GM23338 (cell line): Measurements from ENCODE around the gene ADAM15. TPM values are rescaled to one million over a fixed set of nuclear protein-coding genes. Genes with fewer than 3 reads are reported as not detected.

Experiments used
- ATAC-seq: fragments of 200-7000 bp; cut with Tn5 transposase; 3 replicates; pipeline ENCODE4 v1.9.1; 2020
- DNase-seq: peaks from one replicate; pipeline ENCODE4 v3.0.0-alpha.2; 2015; ENCODE audit warnings: low spot score
- H2AFZ ChIP-seq: fragments of 200-600 bp; sonication (generic); 2 replicates; pipeline ENCODE4 v1.8.0; 2016; ENCODE audit warnings: antibody characterized with exemption, mild to moderate bottlenecking, moderate library complexity
- H3F3A ChIP-seq: fragments of 200-600 bp; sonication (generic); replicated peaks from 2 replicates; pipeline ENCODE4 v1.8.0; 2017; ENCODE audit warnings: antibody characterized with exemption, mixed run types, low read depth
- H3K27ac ChIP-seq: fragments of 200-600 bp; sonication (generic); 2 replicates; pipeline ENCODE4 v1.6.1; 2016; ENCODE audit warnings: low read depth
- H3K27me3 ChIP-seq: fragments of 200-600 bp; sonication (generic); 2 replicates; pipeline ENCODE4 v1.8.0; 2016; ENCODE audit warnings: mild to moderate bottlenecking, mixed run types, moderate library complexity; ENCODE audit not compliant: insufficient read depth
- H3K36me3 ChIP-seq: fragments of 200-600 bp; sonication (generic); 2 replicates; pipeline ENCODE4 v1.8.0; 2016; ENCODE audit warnings: mild to moderate bottlenecking; ENCODE audit not compliant: insufficient read depth
- H3K4me1 ChIP-seq: fragments of 200-600 bp; sonication (generic); 2 replicates; pipeline ENCODE4 v1.8.0; 2016; ENCODE audit warnings: mild to moderate bottlenecking, moderate library complexity; ENCODE audit not compliant: insufficient read depth
- H3K4me2 ChIP-seq: fragments of 200-600 bp; sonication (generic); 2 replicates; pipeline ENCODE4 v1.7.1; 2017; ENCODE audit warnings: mixed run types
- H3K4me3 ChIP-seq: fragments of 200-600 bp; sonication (generic); 2 replicates; pipeline ENCODE4 v1.6.1; 2016; ENCODE audit warnings: mixed run types
- H3K79me2 ChIP-seq: fragments of 200-600 bp; sonication (generic); replicated peaks from 2 replicates; pipeline ENCODE4 v1.8.0; 2017; ENCODE audit warnings: mild to moderate bottlenecking; ENCODE audit not compliant: insufficient read depth
- H3K9me2 ChIP-seq: fragments of 200-600 bp; sonication (generic); 2 replicates; pipeline ENCODE4 v1.8.0; 2017; ENCODE audit not compliant: insufficient read depth
- H4K20me1 ChIP-seq: fragments of 200-600 bp; sonication (generic); replicated peaks from 2 replicates; pipeline ENCODE4 v1.8.0; 2017; ENCODE audit warnings: mild to moderate bottlenecking; ENCODE audit not compliant: insufficient read depth
- H3K27ac Mint-ChIP-seq: 2 replicates; pipeline ENCODE4 v1.8.0; 2020; ENCODE audit warnings: inconsistent platforms, mild to moderate bottlenecking, moderate library complexity, mixed read lengths
- H3K27me3 Mint-ChIP-seq: 3 replicates; pipeline ENCODE4 v1.8.0; 2022; ENCODE audit warnings: low read depth, mild to moderate bottlenecking, moderate library complexity, mixed read lengths, inconsistent platforms; ENCODE audit not compliant: insufficient read depth, poor library complexity
- H3K36me3 Mint-ChIP-seq: 3 replicates; pipeline ENCODE4 v1.8.0; 2021; ENCODE audit warnings: low read depth, mild to moderate bottlenecking, inconsistent platforms, moderate library complexity, mixed read lengths
- H3K4me1 Mint-ChIP-seq: 3 replicates; pipeline ENCODE4 v1.8.0; 2020; ENCODE audit warnings: mild to moderate bottlenecking, inconsistent platforms, mixed read lengths
- H3K4me3 Mint-ChIP-seq: 3 replicates; pipeline ENCODE4 v1.8.0; 2021; ENCODE audit warnings: moderate library complexity, mild to moderate bottlenecking, inconsistent platforms, mixed read lengths
- H3K9me3 Mint-ChIP-seq: 3 replicates; pipeline ENCODE4 v1.8.0; 2020; ENCODE audit warnings: moderate library complexity, mild to moderate bottlenecking, inconsistent platforms, mixed read lengths
- EZH2 ChIP-seq: fragments of 200-600 bp; sonication (generic); IDR thresholded peaks from one replicate; pipeline ENCODE4 v1.8.0; 2017; ENCODE audit warnings: antibody characterized with exemption, mild to moderate bottlenecking, low read depth; ENCODE audit not compliant: unreplicated experiment
- EZH2phosphoT487 ChIP-seq: fragments of 200-600 bp; sonication (generic); IDR thresholded peaks from one replicate; pipeline ENCODE4 v1.8.1; 2018; ENCODE audit warnings: antibody characterized with exemption; ENCODE audit not compliant: unreplicated experiment
- NANOG ChIP-seq: IDR thresholded peaks from 2 replicates; pipeline ENCODE4 v1.6.1; 2016; ENCODE audit warnings: antibody characterized with exemption, borderline replicate concordance
- POLR2AphosphoS5 ChIP-seq: IDR thresholded peaks from 2 replicates; pipeline ENCODE4 v1.6.1; 2016; ENCODE audit warnings: antibody characterized with exemption, low read depth
- ZNF114 ChIP-seq: fragments of 250-450 bp; sonication (Bioruptor Pico); IDR thresholded peaks from 2 replicates; pipeline ENCODE4 v1.5.0; 2020; ENCODE audit warnings: mild to moderate bottlenecking, moderate library complexity
- ZNF331 ChIP-seq: fragments of 250-450 bp; sonication (Bioruptor Pico); IDR thresholded peaks from 2 replicates; pipeline ENCODE4 v1.5.0; 2020; ENCODE audit warnings: low read depth, mild to moderate bottlenecking, moderate library complexity
- polyA plus RNA-seq: library from polyadenylated mRNA; unstranded; fragments of >200 nt; fragmentation: Nextera tagmentation; extraction: Ambion mirVana; gene quantifications from 2 replicates; pipeline ENCODE4 v1.2.1, GENCODE V29; 2016
- total RNA-seq: library from RNA; depleted of rRNA; stranded (reverse); fragments of >200 nt; shearing (Covaris generic); gene quantifications from 2 replicates; pipeline ENCODE4 v1.2.3, GENCODE V29; 2014
- TF ChIP-seq, protein P1 (sequence below), 2 experiments: fragments of 200-600 bp in 1 of 2; sonication (generic) in 1 of 2; conservative IDR thresholded peaks; 2 replicates each; pipeline versions ENCODE4 v1.5.1 to v1.6.1; 2016 to 2017; ENCODE audit warnings: antibody characterized with exemption in 2 of 2, low read depth in 2 of 2, mild to moderate bottlenecking in 2 of 2, moderate library complexity in 1 of 2
- TF ChIP-seq, protein P2 (sequence below): fragments of 250-450 bp; sonication (Bioruptor Pico); IDR thresholded peaks from 2 replicates; pipeline ENCODE4 v1.5.0; 2020; ENCODE audit warnings: mild to moderate bottlenecking, moderate library complexity
- TF ChIP-seq, protein P3 (sequence below): IDR thresholded peaks from 2 replicates; pipeline ENCODE4 v1.6.1; 2016; ENCODE audit warnings: antibody characterized with exemption
- TF ChIP-seq, protein P4 (sequence below): IDR thresholded peaks from one replicate; pipeline ENCODE4 v1.6.1; 2018; ENCODE audit warnings: antibody characterized with exemption; ENCODE audit not compliant: unreplicated experiment

Gene ADAM15
- total and polyA plus RNA-seq, 2 experiments from 2014 or later: 24.2 to 31.1 TPM

DNA sequence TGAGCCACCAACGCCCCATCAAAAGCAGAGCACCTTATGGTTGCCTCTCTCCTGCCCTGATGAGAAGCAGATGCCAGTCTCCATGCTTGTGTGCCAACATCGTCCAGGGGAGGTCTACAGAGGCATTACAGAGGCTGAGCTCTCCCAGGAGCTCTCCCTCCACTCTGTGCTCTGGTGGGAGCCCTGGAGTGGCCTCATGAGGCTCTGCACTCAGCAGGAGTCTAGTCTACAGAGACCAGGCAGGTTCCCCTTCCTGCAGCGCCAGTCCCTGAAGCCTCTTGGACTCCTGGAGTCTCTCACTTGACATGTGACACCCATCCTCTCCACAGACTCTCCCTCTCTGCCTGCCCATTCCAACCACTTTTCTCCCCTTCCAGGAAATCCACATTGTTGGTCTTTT, 14.1 kb upstream of the ADAM15 start:
- H3K4me1 ChIP-seq: no peaks in the 10 kb centered on the region
- no peaks in the 10 kb centered on the region for H3K36me3 ChIP-seq
- H3K36me3 Mint-ChIP-seq: no peaks in the 10 kb centered on the region
- H3K27ac ChIP-seq: no peak overlapping the region
- no peak overlapping the region for H2AFZ ChIP-seq
- H3K4me3 Mint-ChIP-seq: no peak overlapping the region
- no peaks in the 10 kb centered on the region for H3K9me3 Mint-ChIP-seq
- TF ChIP-seq, protein P1, sequence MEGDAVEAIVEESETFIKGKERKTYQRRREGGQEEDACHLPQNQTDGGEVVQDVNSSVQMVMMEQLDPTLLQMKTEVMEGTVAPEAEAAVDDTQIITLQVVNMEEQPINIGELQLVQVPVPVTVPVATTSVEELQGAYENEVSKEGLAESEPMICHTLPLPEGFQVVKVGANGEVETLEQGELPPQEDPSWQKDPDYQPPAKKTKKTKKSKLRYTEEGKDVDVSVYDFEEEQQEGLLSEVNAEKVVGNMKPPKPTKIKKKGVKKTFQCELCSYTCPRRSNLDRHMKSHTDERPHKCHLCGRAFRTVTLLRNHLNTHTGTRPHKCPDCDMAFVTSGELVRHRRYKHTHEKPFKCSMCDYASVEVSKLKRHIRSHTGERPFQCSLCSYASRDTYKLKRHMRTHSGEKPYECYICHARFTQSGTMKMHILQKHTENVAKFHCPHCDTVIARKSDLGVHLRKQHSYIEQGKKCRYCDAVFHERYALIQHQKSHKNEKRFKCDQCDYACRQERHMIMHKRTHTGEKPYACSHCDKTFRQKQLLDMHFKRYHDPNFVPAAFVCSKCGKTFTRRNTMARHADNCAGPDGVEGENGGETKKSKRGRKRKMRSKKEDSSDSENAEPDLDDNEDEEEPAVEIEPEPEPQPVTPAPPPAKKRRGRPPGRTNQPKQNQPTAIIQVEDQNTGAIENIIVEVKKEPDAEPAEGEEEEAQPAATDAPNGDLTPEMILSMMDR (conservative IDR thresholded peaks at IDR 0.05; ENCODE audit: low read depth in 2 of 2): no peak
- TF ChIP-seq POLR2AphosphoS5: no peak
- TF ChIP-seq EZH2phosphoT487: no peak
- TF ChIP-seq, protein P2, sequence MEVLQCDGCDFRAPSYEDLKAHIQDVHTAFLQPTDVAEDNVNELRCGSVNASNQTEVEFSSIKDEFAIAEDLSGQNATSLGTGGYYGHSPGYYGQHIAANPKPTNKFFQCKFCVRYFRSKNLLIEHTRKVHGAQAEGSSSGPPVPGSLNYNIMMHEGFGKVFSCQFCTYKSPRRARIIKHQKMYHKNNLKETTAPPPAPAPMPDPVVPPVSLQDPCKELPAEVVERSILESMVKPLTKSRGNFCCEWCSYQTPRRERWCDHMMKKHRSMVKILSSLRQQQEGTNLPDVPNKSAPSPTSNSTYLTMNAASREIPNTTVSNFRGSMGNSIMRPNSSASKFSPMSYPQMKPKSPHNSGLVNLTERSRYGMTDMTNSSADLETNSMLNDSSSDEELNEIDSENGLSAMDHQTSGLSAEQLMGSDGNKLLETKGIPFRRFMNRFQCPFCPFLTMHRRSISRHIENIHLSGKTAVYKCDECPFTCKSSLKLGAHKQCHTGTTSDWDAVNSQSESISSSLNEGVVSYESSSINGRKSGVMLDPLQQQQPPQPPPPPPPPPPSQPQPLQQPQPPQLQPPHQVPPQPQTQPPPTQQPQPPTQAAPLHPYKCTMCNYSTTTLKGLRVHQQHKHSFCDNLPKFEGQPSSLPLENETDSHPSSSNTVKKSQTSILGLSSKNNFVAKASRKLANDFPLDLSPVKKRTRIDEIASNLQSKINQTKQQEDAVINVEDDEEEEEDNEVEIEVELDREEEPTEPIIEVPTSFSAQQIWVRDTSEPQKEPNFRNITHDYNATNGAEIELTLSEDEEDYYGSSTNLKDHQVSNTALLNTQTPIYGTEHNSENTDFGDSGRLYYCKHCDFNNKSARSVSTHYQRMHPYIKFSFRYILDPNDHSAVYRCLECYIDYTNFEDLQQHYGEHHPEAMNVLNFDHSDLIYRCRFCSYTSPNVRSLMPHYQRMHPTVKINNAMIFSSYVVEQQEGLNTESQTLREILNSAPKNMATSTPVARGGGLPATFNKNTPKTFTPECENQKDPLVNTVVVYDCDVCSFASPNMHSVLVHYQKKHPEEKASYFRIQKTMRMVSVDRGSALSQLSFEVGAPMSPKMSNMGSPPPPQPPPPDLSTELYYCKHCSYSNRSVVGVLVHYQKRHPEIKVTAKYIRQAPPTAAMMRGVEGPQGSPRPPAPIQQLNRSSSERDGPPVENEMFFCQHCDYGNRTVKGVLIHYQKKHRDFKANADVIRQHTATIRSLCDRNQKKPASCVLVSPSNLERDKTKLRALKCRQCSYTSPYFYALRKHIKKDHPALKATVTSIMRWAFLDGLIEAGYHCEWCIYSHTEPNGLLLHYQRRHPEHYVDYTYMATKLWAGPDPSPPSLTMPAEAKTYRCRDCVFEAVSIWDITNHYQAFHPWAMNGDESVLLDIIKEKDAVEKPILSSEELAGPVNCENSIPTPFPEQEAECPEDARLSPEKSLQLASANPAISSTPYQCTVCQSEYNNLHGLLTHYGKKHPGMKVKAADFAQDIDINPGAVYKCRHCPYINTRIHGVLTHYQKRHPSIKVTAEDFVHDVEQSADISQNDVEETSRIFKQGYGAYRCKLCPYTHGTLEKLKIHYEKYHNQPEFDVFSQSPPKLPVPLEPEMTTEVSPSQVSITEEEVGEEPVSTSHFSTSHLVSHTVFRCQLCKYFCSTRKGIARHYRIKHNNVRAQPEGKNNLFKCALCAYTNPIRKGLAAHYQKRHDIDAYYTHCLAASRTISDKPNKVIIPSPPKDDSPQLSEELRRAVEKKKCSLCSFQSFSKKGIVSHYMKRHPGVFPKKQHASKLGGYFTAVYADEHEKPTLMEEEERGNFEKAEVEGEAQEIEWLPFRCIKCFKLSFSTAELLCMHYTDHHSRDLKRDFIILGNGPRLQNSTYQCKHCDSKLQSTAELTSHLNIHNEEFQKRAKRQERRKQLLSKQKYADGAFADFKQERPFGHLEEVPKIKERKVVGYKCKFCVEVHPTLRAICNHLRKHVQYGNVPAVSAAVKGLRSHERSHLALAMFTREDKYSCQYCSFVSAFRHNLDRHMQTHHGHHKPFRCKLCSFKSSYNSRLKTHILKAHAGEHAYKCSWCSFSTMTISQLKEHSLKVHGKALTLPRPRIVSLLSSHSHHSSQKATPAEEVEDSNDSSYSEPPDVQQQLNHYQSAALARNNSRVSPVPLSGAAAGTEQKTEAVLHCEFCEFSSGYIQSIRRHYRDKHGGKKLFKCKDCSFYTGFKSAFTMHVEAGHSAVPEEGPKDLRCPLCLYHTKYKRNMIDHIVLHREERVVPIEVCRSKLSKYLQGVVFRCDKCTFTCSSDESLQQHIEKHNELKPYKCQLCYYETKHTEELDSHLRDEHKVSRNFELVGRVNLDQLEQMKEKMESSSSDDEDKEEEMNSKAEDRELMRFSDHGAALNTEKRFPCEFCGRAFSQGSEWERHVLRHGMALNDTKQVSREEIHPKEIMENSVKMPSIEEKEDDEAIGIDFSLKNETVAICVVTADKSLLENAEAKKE (CRISPR knock-in tag): no peak
- TF ChIP-seq, protein P3, sequence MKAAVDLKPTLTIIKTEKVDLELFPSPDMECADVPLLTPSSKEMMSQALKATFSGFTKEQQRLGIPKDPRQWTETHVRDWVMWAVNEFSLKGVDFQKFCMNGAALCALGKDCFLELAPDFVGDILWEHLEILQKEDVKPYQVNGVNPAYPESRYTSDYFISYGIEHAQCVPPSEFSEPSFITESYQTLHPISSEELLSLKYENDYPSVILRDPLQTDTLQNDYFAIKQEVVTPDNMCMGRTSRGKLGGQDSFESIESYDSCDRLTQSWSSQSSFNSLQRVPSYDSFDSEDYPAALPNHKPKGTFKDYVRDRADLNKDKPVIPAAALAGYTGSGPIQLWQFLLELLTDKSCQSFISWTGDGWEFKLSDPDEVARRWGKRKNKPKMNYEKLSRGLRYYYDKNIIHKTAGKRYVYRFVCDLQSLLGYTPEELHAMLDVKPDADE: no peak
- TF ChIP-seq ZNF331 (CRISPR knock-in tag): no peak
- no peak for TF ChIP-seq EZH2
- TF ChIP-seq ZNF114 (CRISPR knock-in tag): no peak
- no peak for TF ChIP-seq NANOG
- TF ChIP-seq, protein P4, sequence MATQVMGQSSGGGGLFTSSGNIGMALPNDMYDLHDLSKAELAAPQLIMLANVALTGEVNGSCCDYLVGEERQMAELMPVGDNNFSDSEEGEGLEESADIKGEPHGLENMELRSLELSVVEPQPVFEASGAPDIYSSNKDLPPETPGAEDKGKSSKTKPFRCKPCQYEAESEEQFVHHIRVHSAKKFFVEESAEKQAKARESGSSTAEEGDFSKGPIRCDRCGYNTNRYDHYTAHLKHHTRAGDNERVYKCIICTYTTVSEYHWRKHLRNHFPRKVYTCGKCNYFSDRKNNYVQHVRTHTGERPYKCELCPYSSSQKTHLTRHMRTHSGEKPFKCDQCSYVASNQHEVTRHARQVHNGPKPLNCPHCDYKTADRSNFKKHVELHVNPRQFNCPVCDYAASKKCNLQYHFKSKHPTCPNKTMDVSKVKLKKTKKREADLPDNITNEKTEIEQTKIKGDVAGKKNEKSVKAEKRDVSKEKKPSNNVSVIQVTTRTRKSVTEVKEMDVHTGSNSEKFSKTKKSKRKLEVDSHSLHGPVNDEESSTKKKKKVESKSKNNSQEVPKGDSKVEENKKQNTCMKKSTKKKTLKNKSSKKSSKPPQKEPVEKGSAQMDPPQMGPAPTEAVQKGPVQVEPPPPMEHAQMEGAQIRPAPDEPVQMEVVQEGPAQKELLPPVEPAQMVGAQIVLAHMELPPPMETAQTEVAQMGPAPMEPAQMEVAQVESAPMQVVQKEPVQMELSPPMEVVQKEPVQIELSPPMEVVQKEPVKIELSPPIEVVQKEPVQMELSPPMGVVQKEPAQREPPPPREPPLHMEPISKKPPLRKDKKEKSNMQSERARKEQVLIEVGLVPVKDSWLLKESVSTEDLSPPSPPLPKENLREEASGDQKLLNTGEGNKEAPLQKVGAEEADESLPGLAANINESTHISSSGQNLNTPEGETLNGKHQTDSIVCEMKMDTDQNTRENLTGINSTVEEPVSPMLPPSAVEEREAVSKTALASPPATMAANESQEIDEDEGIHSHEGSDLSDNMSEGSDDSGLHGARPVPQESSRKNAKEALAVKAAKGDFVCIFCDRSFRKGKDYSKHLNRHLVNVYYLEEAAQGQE: no peak
- no peaks in the 10 kb centered on the region for H3K9me2 ChIP-seq
- DNase-seq: no peak
- no peak overlapping the region for H3K4me3 ChIP-seq
- H4K20me1 ChIP-seq: no peaks in the 10 kb centered on the region
- H3F3A ChIP-seq: no peaks in the 10 kb centered on the region
- no peaks in the 10 kb centered on the region for H3K79me2 ChIP-seq
- no peak overlapping the region; the same call in 1 of the 2 replicates for H3K27ac Mint-ChIP-seq
- H3K27me3 Mint-ChIP-seq: peaks cover 13% of the 10 kb centered on the region
- no peak for ATAC-seq
- no peak overlapping the region for H3K4me2 ChIP-seq
- H3K4me1 Mint-ChIP-seq: no peaks in the 10 kb centered on the region; the same call in 2 of the 3 replicates
- no peaks in the 10 kb centered on the region for H3K27me3 ChIP-seq
